GM21786 (cell line): ENCODE data around the gene TRIM43.
A peak's percentile ranks its signal among the peaks of the same experiment; 100 is the strongest.
"Not testable (repeated sequence)": the region's sequence is repeated elsewhere in the genome, so short reads cannot be mapped to it uniquely, and the experiment has no call there.

Source experiments
- ATAC-seq: cut with Tn5 transposase; IDR thresholded peaks from one replicate; pipeline ENCODE4 v1.9.1; 2021; ENCODE audit not compliant: unreplicated experiment

Gene TRIM43

DNA sequence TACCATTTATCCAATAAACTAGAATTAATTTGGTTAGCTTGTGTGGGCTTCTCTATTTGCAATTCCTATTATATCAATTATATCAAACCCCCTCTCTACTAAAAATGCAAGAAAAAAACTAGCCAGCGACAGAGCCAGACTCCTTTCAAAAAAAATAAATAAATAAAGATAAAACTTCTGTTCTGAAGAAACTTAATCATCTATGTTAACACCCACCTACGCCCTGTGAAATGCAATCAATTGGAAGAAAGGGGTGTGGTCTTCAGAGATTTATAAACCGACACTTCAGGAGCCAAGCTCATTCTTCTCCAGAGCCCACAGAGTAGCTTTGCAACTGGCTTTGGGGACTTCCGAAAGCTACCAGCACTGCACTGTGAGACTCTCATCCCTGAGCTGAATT lies at the start of gene TRIM43:
Gene TRIM43 (plus strand): TSS at position 301 of the 400 bp plus-strand sequence. CDS start 2,023 bp downstream, outside the sequence.
- ATAC-seq, result not testable (repeated sequence)

DNA sequence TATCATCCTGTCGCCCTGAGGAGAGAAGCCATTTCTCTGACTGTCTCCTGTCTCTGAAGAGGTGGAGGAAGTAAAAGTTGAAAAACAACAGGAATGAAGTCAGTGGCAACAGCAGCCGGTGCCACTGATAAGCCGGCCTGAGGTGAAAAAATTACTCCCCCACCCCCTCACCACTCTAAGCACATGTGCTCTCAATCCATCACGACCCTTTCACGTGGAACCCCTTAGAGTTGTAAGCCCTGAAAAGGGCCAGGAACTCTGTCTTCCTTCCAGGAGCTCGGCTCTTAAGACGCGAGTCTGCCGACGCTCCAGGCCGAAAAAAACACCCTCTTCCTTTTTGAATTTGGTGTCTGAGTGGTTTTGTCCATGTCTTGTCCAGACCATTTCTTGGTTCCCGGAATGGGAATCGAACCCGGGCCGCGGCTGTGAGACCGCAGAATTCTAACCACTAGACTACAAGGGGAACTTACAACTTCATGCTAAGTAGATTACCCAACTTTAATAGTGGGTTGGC lies 40.7 kb upstream of the TRIM43 start:
- no peak for ATAC-seq

DNA sequence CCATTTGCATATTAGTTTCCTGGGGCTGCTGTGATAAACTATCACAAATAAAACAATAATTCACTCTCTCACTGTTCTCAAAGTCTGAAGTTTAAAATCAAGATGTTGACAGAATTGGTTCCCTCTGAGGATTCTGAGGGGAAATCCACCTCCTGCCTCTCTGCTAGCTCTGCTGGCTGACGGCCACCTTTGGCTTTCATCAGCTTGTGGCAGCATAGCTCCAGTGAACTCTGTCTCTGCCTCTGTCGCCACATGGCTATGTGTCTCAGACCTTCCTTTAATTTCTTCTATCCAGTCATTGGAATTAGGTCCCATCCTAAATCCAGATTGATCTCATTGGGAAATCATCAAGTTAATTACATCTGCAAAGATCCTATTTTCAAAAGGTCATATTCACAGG lies 38.9 kb upstream of the TRIM43 start:
- ATAC-seq, result peak; percentile 47

DNA sequence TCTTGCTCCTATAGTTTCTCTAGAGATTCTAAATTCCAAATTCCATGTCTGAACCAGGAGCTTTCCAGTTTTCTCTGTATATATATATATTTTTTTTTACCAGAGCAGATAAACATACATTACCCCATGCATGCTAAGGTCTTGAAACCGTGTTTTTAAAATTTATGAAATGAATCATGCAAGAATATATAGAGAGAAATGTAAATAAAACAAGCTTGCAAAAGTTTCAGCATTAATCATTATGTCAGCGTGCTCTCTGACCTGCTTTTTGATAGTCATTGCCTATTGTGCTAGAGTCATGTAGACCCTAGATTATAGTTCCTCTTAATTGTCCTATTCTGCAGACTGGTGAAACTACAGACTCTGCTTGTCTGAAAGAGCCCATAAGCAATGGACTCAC lies 22.6 kb upstream of the TRIM43 start:
- ATAC-seq, result no peak

GRCh38 chr2:95573866-95574265 lies 17.9 kb upstream of the TRIM43 start:
- no peak for ATAC-seq

GRCh38 chr2:95574506-95574905 lies 17.3 kb upstream of the TRIM43 start:
- ATAC-seq, result no peak

GRCh38 chr2:95575857-95576256 lies 15.9 kb upstream of the TRIM43 start:
- no peak for ATAC-seq

GRCh38 chr2:95578539-95578938 lies 13.3 kb upstream of the TRIM43 start:
- no peak for ATAC-seq

DNA sequence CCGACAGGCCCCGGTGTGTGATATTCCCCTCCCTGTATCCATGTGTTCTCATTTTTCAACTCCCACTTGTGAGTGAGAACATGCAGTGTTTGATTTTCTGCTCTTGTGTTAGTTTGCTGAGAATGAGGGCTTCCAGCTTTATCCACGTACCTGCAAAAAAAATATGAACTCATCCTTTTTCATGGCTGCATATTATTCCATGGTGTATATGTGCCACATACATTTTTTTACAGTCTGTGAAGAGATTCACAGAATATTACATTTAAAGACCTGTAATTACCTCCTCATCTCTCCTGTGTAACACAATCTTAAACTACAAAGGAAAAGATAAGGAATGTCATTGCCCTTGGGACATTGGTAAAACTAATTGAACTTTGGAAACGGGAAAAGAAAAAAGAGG lies 8.3 kb upstream of the TRIM43 start:
- not testable (repeated sequence) for ATAC-seq

GRCh38 chr2:95584321-95584720 lies 7.5 kb upstream of the TRIM43 start:
- not testable (repeated sequence) for ATAC-seq

GRCh38 chr2:95589777-95590536 lies 1.8 kb upstream of the TRIM43 start:
- ATAC-seq, result not testable (repeated sequence)

- ATAC-seq, result not testable (repeated sequence)
Measured at GRCh38 chr2:95592973-95593372, 1.2 kb downstream of the TRIM43 start.

GRCh38 chr2:95595012-95595411 lies 3.2 kb downstream of the TRIM43 start:
- ATAC-seq, result not testable (repeated sequence)

DNA sequence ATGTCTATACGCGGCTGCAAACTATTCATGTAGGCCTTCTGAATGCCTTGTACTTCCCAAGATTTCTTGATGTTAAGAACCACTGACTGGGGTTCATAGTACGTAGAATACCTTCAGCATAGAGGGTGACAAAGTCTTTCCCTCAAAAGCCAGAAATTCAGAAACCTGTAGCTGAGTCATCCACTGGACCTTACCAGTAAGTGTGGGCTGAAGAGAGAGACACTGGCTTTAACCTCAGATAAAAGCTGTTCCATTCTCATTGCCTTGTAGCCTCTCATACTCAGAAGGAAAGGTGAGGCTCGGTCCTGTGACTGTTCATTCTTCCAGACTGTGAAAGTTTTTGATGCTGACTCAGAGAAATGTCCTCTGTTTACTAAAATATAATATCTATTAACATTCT lies 9.5 kb downstream of the TRIM43 start:
- not testable (repeated sequence) for ATAC-seq

- not testable (repeated sequence) for ATAC-seq
Measured at GRCh38 chr2:95602146-95602545, 10.3 kb downstream of the TRIM43 start.

GRCh38 chr2:95608356-95608755 lies 16.6 kb downstream of the TRIM43 start:
- not testable (repeated sequence) for ATAC-seq

GRCh38 chr2:95609764-95610163 lies 18.0 kb downstream of the TRIM43 start:
- ATAC-seq, result not testable (repeated sequence)

- ATAC-seq, result not testable (repeated sequence)
Measured at GRCh38 chr2:95613048-95613447, 21.2 kb downstream of the TRIM43 start.

- ATAC-seq, result not testable (repeated sequence)
Measured at GRCh38 chr2:95622728-95623127, 30.9 kb downstream of the TRIM43 start.

- ATAC-seq, result not testable (repeated sequence)
Measured at GRCh38 chr2:95630987-95631386, 39.2 kb downstream of the TRIM43 start.

- ATAC-seq, result not testable (repeated sequence)
Measured at GRCh38 chr2:95633626-95634259, 41.9 kb downstream of the TRIM43 start.
